ENCODE data around the gene PCIF1.
"Not testable (repeated sequence)": the region's sequence is repeated elsewhere in the genome, so short reads cannot be mapped to it uniquely, and the experiment has no call there.

Gene PCIF1

DNA sequence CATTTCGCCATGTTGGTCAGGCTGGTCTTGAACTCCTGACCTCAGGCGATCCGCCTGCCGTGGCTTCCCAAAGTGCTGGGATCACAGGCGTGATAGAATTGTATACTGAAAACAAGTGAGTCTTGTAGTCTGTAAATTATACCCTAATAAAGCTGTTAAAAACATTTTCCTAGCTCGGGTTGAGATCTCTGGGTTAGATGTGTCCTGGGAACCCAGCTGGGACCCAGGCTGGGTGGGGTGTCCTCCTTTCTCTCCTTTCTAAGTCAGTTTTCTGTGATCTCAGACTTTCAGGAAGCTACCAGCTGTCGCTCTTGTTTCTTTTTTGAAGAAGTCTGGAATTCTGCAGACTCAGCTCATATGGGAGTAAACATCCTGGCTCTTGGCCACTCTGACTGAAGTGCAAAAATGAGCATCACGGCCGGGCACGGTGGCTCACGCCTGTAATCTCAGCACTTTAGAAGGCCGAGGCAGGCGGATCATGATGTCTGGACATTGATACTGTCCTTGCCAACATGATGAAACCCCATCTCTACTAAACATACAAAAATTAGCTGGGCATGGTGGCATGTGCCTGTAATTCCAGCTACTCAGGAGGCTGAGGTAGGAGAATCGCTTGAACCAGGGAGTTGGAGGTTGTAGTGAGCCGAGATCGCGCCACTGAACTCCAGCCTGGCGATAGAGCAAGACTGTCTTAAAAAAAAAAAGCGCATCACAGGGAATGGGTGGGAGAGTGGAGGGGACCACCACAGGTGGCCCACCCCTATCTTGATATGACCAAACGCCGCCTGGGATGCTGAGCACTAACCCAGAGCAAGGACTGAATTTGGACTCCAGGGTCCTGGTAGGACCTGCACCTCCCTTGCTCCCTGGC is 9.9 kb upstream of the PCIF1 start:
- no peak for DNase-seq

GRCh38 chr20:45925821-45926506 is 8.5 kb upstream of the PCIF1 start:
- no peak for DNase-seq

- DNase-seq = no peak
Observed at GRCh38 chr20:45926731-45927070, 7.8 kb upstream of the PCIF1 start.

GRCh38 chr20:45927071-45927878 is 7.2 kb upstream of the PCIF1 start:
- DNase-seq = no peak

- not testable (repeated sequence) for DNase-seq
Observed at GRCh38 chr20:45931680-45932079, 2.8 kb upstream of the PCIF1 start.

DNA sequence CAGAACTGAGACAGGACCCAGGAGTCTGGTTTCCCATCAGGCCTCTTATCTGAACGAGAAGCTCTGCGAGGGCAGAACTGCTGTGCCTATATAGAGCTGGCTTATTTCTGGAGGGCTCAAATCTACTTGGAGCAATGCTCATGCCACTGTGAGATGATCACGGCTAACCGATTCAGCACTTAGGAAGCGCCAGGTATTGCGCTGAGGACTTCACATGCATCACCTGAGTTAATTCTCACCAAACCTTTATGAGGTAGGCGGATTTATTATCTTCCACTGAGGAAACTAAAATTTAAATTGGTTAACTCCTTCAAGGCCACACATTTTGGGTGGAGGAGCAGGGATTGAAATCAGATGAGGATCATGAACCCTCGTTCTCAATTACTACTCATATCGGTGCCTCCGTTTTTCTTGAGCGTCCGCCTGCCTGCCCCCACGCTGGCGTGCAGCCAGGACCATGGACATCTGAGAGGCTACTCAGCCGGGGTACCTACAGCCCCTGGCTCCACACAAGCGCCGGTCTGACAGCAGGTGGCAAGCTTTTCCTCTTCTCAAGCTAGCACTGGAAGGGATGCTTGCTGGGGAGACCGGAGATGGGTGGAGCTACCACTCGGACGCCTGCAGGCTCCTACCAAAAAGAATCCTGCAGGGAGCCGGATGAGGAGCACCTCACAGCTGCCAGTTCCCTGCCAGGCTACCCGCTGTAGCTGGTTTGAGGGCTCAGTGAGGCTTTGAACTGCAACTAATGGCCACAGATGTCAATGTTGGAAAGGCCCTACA is 1.0 kb upstream of the PCIF1 start:
- DNase-seq = peak; percentile 85

DNA sequence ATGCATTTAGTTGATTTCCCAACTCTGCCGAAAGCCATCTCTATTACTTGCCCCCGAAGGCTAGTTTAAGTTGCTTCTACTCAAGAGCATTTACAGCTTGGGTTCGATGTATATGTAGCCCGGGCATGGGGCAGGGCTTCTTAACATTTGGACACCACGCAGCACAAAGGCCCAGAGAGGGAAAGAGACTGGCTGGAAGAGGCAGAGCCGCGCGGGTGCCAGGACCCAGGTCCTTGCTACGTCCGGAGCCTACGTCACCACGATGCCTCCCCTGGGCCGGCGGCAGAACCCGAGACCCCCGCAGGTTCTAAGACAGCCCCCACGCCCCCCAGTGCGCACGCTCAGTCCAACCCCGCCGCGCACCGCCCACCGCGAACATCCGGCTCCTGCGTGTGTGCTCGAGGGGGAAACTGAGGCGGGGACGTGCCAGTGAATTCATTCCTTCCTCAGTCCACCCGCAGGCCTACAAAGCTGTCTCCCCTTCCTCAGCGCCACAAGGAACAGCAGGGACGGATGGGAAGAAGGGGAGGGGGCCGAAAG is 367 bp upstream of the PCIF1 start:
- peak; percentile 69 for DNase-seq

DNA sequence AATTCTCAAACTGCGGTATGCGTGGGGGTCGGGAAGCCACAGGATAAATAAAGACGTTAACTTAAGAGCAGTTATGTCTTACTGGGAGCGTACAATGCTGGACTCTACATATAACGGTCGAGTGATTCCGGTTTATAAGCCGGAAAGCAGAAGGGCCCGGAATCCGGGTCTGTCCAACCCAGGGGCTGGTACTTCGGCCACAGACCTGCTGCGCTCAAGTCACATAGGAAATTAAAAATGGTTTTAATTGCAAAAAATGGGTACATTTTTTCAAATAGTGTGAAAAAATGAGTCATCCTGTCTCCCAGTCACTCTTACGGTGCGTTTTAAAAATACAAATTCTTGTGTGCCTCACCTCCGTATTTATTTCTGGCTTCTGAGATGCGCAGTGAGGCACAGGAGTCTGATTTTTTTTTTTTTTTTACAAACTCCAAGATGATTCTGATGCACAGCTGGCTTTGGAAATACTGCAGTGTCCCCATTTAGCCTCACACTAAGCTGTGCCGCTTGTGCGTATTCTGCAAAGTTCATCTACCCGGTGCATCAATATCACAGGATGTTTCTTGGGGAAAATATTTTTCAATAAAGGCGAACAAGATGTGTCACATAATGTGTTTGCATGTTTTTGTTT is 1.0 kb downstream of the PCIF1 start:
- no peak for DNase-seq

DNA sequence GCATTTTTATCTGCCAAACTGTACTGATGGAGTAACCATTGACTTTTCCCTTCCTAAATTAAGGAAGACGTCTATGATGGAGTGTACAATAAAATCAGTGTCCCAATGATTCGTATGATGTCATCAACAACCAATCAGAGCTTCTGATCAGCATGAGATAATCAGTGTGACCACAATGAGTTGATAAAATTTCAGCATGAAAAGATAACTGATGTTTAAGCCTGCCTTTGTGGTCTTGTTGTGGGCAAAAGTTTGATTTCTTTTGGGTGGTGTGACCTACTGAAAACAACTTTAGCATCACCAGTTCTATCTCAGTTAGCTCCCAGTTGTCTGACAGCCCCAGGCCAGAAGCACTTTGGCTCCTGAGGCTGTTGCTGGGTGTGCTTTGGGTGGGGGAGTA is 3.3 kb downstream of the PCIF1 start:
- peak; percentile 62 for DNase-seq

GRCh38 chr20:45938727-45939438 is 4.4 kb downstream of the PCIF1 start:
- DNase-seq = no peak

GRCh38 chr20:45940053-45940452 is 5.6 kb downstream of the PCIF1 start:
- no peak for DNase-seq

GRCh38 chr20:45940469-45940868 is 6.0 kb downstream of the PCIF1 start:
- no peak for DNase-seq

DNA sequence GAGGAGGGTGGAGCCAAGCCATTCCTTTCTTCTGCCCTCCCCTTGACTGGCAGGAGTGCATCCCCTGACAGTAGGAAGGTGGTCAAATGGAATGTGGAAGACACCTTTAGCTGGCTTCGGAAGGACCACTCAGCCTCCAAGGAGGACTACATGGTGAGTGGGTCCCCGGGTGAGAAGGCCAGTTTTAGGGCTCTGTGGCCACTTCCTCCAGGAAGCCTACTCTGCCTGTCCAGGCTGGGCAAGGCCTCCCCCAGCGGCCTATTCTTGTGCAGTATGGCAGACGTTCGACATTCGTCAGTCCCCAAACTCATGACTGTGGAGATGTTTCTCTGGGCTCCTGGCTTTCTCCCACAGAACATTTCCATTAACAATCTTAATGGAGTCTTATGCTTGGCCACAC is 9.1 kb downstream of the PCIF1 start:
- no peak for DNase-seq

DNA sequence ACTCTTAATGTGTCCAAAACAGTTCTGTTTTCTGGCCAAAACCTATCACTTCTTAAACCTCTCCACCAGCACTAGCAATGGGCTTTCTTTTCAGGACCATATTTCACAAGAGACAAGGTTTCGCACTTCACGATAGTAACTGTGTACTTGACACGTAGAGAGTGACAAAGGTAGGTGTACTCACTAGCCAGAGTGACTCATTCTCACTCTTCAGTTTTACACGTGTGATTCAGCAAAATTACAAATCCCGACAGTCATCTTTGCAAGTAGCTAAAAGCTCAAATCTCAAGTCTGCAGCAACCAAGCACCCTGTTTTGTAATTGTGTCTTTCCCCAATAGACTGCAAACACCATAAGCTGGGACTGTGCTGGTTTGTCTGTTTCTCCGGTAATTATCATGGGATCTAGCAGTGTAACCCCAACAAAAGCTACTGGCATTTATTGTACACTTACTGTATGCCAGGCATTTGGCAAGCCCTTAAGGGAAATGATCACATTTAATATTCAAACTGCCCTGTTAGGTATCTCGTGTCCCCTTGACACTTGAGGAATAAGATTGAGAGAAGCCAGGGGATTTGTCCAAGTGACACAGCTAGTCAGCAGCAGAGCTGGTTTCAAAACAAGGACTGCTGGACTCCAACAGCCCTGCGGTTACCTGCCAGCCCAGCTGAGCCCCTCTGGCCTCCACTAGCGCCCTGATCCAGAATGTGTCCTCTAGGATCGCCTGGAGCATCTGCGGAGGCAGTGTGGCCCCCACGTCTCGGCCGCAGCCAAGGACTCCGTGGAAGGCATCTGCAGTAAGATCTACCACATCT is 9.9 kb downstream of the PCIF1 start:
- DNase-seq = no peak

- no peak for DNase-seq
Observed at GRCh38 chr20:45944965-45945677, 10.6 kb downstream of the PCIF1 start.

DNA sequence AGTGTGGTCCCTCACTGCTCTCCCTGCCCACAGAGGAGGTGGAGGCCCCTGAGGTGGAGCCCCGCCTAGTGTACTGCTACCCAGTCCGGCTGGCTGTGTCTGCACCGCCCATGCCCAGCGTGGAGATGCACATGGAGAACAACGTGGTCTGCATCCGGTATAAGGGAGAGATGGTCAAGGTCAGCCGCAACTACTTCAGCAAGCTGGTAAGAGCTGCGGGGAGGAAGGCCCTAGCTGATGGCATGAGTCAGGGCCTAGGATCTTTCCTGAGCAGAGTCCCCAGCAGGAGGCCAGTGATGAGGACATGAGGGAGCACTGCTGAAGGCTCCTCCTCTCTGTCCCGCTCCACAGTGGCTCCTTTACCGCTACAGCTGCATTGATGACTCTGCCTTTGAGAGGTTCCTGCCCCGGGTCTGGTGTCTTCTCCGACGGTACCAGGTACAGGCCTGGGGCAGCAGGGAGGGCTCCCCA is 11.2 kb downstream of the PCIF1 start:
- DNase-seq = no peak

- DNase-seq = peak; percentile 73
Observed at GRCh38 chr20:45946149-45946970, 11.9 kb downstream of the PCIF1 start.

DNA sequence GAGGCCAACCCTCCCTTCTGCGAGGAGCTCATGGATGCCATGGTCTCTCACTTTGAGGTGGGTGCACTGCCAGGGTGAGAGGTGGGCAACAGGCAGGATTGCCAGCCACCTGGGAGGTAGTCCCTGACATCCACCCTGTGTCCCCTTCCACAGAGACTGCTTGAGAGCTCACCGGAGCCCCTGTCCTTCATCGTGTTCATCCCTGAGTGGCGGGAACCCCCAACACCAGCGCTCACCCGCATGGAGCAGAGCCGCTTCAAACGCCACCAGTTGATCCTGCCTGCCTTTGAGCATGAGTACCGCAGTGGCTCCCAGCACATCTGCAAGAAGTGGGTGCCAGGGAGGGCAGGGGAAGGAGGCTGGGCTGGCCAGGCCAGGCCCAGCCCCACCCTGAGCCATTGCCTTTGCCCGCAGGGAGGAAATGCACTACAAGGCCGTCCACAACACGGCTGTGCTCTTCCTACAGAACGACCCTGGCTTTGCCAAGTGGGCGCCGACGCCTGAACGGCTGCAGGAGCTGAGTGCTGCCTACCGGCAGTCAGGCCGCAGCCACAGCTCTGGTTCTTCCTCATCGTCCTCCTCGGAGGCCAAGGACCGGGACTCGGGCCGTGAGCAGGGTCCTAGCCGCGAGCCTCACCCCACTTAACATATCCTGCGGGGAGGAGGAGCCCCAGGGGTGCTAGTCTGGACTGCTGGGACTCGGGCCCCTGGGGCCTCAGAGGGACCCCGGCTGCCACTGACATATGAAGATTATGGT is 12.8 kb downstream of the PCIF1 start:
- no peak for DNase-seq

Measured in hematopoietic multipotent progenitor cell treated with erythropoietin and hydrocortisone succinate and interleukin-3 and kit ligand, for 4 days (in vitro differentiated cells).